Small intestine (tissue), 16 donors: Measurements from ENCODE around the gene RANBP10. TPM values are rescaled to one million over a fixed set of nuclear protein-coding genes. Genes with fewer than 3 reads are reported as not detected.

ENCODE experiments used
- DNase-seq, 2 donors: peaks; one replicate each; pipeline versions ENCODE4 v3.0.0 to v3.0.0-alpha.2; 2013
- FAIRE-seq: peaks from 2 replicates; lab custom pipeline; 2012; peaks lifted over from hg19 to GRCh38; lab: Jason Lieb, UNC
- H3K27ac ChIP-seq, 3 donors: one replicate each; pipeline ENCODE4 v1.5.1; 2013; ENCODE audit warnings: low read length in 2 of 3, mild to moderate bottlenecking in 2 of 3, control low read depth in 1 of 3, inconsistent platforms in 1 of 3, low read depth in 1 of 3, moderate library complexity in 1 of 3
- H3K27me3 ChIP-seq, 3 donors: one replicate each; pipeline ENCODE4 v1.6.1; 2013; ENCODE audit warnings: low read length in 3 of 3, inconsistent platforms in 1 of 3; ENCODE audit not compliant: control insufficient read depth in 3 of 3, insufficient read depth in 3 of 3
- H3K36me3 ChIP-seq, 3 donors: one replicate each; pipeline ENCODE4 v1.6.1; 2013; ENCODE audit warnings: low read length in 3 of 3, inconsistent platforms in 1 of 3, low read depth in 1 of 3, mild to moderate bottlenecking in 1 of 3, moderate library complexity in 1 of 3; ENCODE audit not compliant: control insufficient read depth in 3 of 3, insufficient read depth in 2 of 3
- H3K4me1 ChIP-seq, 3 donors: one replicate each; pipeline ENCODE4 v1.6.1; 2013; ENCODE audit warnings: low read length in 2 of 3, inconsistent platforms in 1 of 3, low read depth in 1 of 3, mild to moderate bottlenecking in 1 of 3, moderate library complexity in 1 of 3; ENCODE audit not compliant: control insufficient read depth in 3 of 3, insufficient read depth in 2 of 3
- H3K4me3 ChIP-seq, 3 donors: one replicate each; pipeline ENCODE4 v1.5.1; 2013; ENCODE audit warnings: low read length in 3 of 3, control low read depth in 1 of 3, inconsistent platforms in 1 of 3, low read depth in 1 of 3, mild to moderate bottlenecking in 1 of 3, moderate library complexity in 1 of 3
- H3K9me3 ChIP-seq, 2 donors: one replicate each; pipeline ENCODE4 v1.6.1; 2013; ENCODE audit warnings: low read depth in 1 of 2, low read length in 1 of 2; ENCODE audit not compliant: control insufficient read depth in 2 of 2, insufficient read depth in 1 of 2
- WGBS, 3 donors: extraction: QIAGEN DNeasy Blood & Tissue Kit; methylation state at CpG; one replicate each; pipeline ENCODE4 v1.1.7; 2013; 5-methylcytosine and 5-hydroxymethylcytosine counted together
- long read RNA-seq, 10 donors: transcript quantifications; one replicate each; lab custom pipeline, GENCODE V29; 2026
- polyA plus RNA-seq, 4 donors: library from polyadenylated mRNA; stranded (reverse) in 3 of 4; unstranded in 1 of 4; fragments of 200-250 nt in 3 of 4; fragments of 120-200 nt in 1 of 4; gene quantifications; one replicate each; pipeline versions ENCODE4 v1.2.1 to v1.2.3, GENCODE V29; 2013
- donor health status: healthy with polysubstance abuse.
- donor health status: control.
- donor health status: control.
- donor health status: Bipolar disorder and iron deficiency.
- donor health status: healthy.

Gene RANBP10
- polyA plus RNA-seq: 10 to 100 TPM in 2 of 4 donors, 1 to 10 TPM in 2; 5.9 to 21.8 (median 10.1) TPM
- long read RNA-seq, donor 1: 0 reads
- long read RNA-seq, donor 2: 0 reads
- long read RNA-seq, donor 3, partial matches to known transcripts: 5 of 5 reads
- long read RNA-seq, donor 3, other reads (novel, unspliced or antisense): 0 of 5 reads
- long read RNA-seq, donor 4: 0 reads
- long read RNA-seq, donor 5: 0 reads
- long read RNA-seq, donor 6: 0 reads
- long read RNA-seq, donor 7, full-length matches to known transcripts: 2 of 2 reads
- long read RNA-seq, donor 7, partial matches to known transcripts: 0 of 2 reads
- long read RNA-seq, donor 7, other reads (novel, unspliced or antisense): 0 of 2 reads
- long read RNA-seq, donor 8: 0 reads
- long read RNA-seq, donor 9: 0 reads
- long read RNA-seq, donor 10: 0 reads

- no peaks in the 10 kb centered on the region for H3K9me3 ChIP-seq
- peak within 1 kb of the TSS; percentile 57 to 75 (median 74) for H3K27ac ChIP-seq
- peak within 1 kb of the TSS; percentile 94 to 98 (median 96) for H3K4me3 ChIP-seq
- peaks cover 5 to 12% (median 6%) of the 10 kb centered on the region in 3 donors for H3K4me1 ChIP-seq
- peaks cover 0 to 15% (median under 1%) of the 10 kb centered on the region in 3 donors for H3K36me3 ChIP-seq
- H3K27me3 ChIP-seq: no peaks in the 10 kb centered on the region
- DNase-seq (peak; percentile 98 to 100), FAIRE-seq (no peak)
- 0 to 1% (median 0%) methylated on average over 48 to 54 of the region's 54 CpGs for WGBS, 3 donors
Observed at GRCh38 chr16:67806428-67807147, at the start of gene RANBP10, which contains the start of gene TSNAXIP1. TSS of gene RANBP10 (minus strand) at chr16:67806560. CDS start at chr16:67806536, 24 bp downstream. TSS of gene TSNAXIP1 (plus strand) at chr16:67806889. CDS start at chr16:67807150, 261 bp downstream.

GRCh38 chr16:67855789-67856188 is 49.4 kb upstream of the RANBP10 start:
- Histone ChIP-seq H3K27ac (peak overlapping the region in 1 of 3 donors; percentile 48), H3K4me3 (no peak overlapping the region), H3K4me1 (peaks cover 7 to 35% (median 8%) of the 10 kb centered on the region in 3 donors), H3K9me3 (no peaks in the 10 kb centered on the region), H3K36me3 (peaks cover 0 to 52% (median 0%) of the 10 kb centered on the region in 3 donors), H3K27me3 (no peaks in the 10 kb centered on the region)
- FAIRE-seq (no peak), DNase-seq (no peak)
- 77 to 85% (median 79%) methylated on average over 10 of the region's 10 CpGs for WGBS, 3 donors

GRCh38 chr16:67853670-67854069 is 47.3 kb upstream of the RANBP10 start:
- Histone ChIP-seq H3K27me3 (no peaks in the 10 kb centered on the region), H3K36me3 (peaks cover 0 to 54% (median 0%) of the 10 kb centered on the region in 3 donors), H3K9me3 (no peaks in the 10 kb centered on the region), H3K4me3 (no peak overlapping the region), H3K4me1 (peaks cover 6 to 38% (median 7%) of the 10 kb centered on the region in 3 donors), H3K27ac (no peak overlapping the region)
- WGBS, 3 donors: 94 to 100% (median 96%) methylated on average over 3 of the region's 3 CpGs
- no peak for DNase-seq
- FAIRE-seq: no peak

GRCh38 chr16:67848118-67848517 is 41.8 kb upstream of the RANBP10 start:
- no peak for DNase-seq
- peaks cover 15 to 42% (median 17%) of the 10 kb centered on the region in 3 donors for H3K4me1 ChIP-seq
- peak overlapping the region in 1 of 3 donors; percentile 88 for H3K27ac ChIP-seq
- H3K27me3 ChIP-seq: no peaks in the 10 kb centered on the region
- peak overlapping the region in 1 of 3 donors; percentile 66 for H3K4me3 ChIP-seq
- H3K36me3 ChIP-seq: peaks cover 0 to 36% (median 0%) of the 10 kb centered on the region in 3 donors
- no peak for FAIRE-seq
- no peaks in the 10 kb centered on the region for H3K9me3 ChIP-seq
- 91 to 92% (median 91%) methylated on average over 11 of the region's 11 CpGs for WGBS, 3 donors

- Histone ChIP-seq H3K27me3 (no peaks in the 10 kb centered on the region), H3K27ac (peak within 1 kb of the TSS; percentile 88 to 95 (median 88)), H3K4me1 (peaks cover 15 to 42% (median 17%) of the 10 kb centered on the region in 3 donors), H3K9me3 (no peaks in the 10 kb centered on the region), H3K4me3 (peak within 1 kb of the TSS; percentile 66 to 97 (median 93)), H3K36me3 (peaks cover 0 to 32% (median 0%) of the 10 kb centered on the region in 3 donors)
- peak; percentile 79 to 91 for DNase-seq
- WGBS, 3 donors: 1% methylated on average over 38 to 62 of the region's 62 CpGs
- no peak for FAIRE-seq
Observed at GRCh38 chr16:67847064-67847861, 40.9 kb upstream of the RANBP10 start, which contains the start of gene CENPT. TSS of gene CENPT (minus strand) at chr16:67847693. CDS start at chr16:67833859, 13,834 bp downstream.

- WGBS, 3 donors: 0 to 1% (median 1%) methylated on average over 23 to 57 of the region's 57 CpGs
- peak within 1 kb of the TSS; percentile 88 to 95 (median 88) for H3K27ac ChIP-seq
- peak; percentile 95 to 99 for DNase-seq
- H3K36me3 ChIP-seq: peaks cover 0 to 24% (median 0%) of the 10 kb centered on the region in 3 donors
- H3K27me3 ChIP-seq: no peaks in the 10 kb centered on the region
- no peaks in the 10 kb centered on the region for H3K9me3 ChIP-seq
- no peak for FAIRE-seq
- peaks cover 15 to 42% (median 17%) of the 10 kb centered on the region in 3 donors for H3K4me1 ChIP-seq
- peak within 1 kb of the TSS; percentile 66 to 97 (median 93) for H3K4me3 ChIP-seq
Observed at GRCh38 chr16:67846320-67847063, 40.1 kb upstream of the RANBP10 start, which contains the start of gene NUTF2. TSS of gene NUTF2 (plus strand) at chr16:67846933. CDS start at chr16:67865131, 18,198 bp downstream.

- H3K36me3 ChIP-seq: peaks cover 0 to 24% (median 0%) of the 10 kb centered on the region in 3 donors
- WGBS, 3 donors: 4 to 12% (median 9%) methylated on average over 2 of the region's 2 CpGs
- H3K27me3 ChIP-seq: no peaks in the 10 kb centered on the region
- H3K4me1 ChIP-seq: peaks cover 15 to 42% (median 17%) of the 10 kb centered on the region in 3 donors
- H3K4me3 ChIP-seq: peak overlapping the region; percentile 66 to 97 (median 93)
- no peak for DNase-seq
- FAIRE-seq: no peak
- no peaks in the 10 kb centered on the region for H3K9me3 ChIP-seq
- peak overlapping the region; percentile 88 to 95 (median 88) for H3K27ac ChIP-seq
Observed at GRCh38 chr16:67846063-67846319, 39.6 kb upstream of the RANBP10 start.
